Measurements from ENCODE around the gene HSP90B1. TPM values are rescaled to one million over a fixed set of nuclear protein-coding genes. Genes with fewer than 3 reads are reported as not detected.

The HSP90B1 gene
- polyA plus RNA-seq, 1 donor from 2014 or later = 274 TPM

- no peak overlapping the region for H3K27ac Mint-ChIP-seq
- peaks cover 0 to 4% (median 3%) of the 10 kb centered on the region in 3 donors for H3K4me1 Mint-ChIP-seq
- H3K4me3 Mint-ChIP-seq = no peak overlapping the region
- no peaks in the 10 kb centered on the region for H3K36me3 Mint-ChIP-seq
- H3K9me3 Mint-ChIP-seq = peaks cover 0 to 3% (median 0%) of the 10 kb centered on the region in 3 donors
- H3K27me3 Mint-ChIP-seq = no peaks in the 10 kb centered on the region
These were observed 18.1 kb upstream of the HSP90B1 start for GRCh38 chr12:103912069-103912468.

- peaks cover 0 to 4% (median 3%) of the 10 kb centered on the region in 3 donors for H3K9me3 Mint-ChIP-seq
- H3K4me1 Mint-ChIP-seq = peaks cover 0 to 4% (median 0%) of the 10 kb centered on the region in 3 donors
- H3K27ac Mint-ChIP-seq = no peak overlapping the region
- peaks cover 2% of the 10 kb centered on the region for H3K36me3 Mint-ChIP-seq
- no peak overlapping the region for H3K4me3 Mint-ChIP-seq
- H3K27me3 Mint-ChIP-seq = no peaks in the 10 kb centered on the region
These were observed 17.1 kb upstream of the HSP90B1 start for GRCh38 chr12:103913100-103913499.

GRCh38 chr12:103915306-103915705 is 14.9 kb upstream of the HSP90B1 start:
- Mint-ChIP-seq H3K27ac (no peak overlapping the region), H3K4me3 (no peak overlapping the region), H3K36me3 (peaks cover 2% of the 10 kb centered on the region), H3K27me3 (no peaks in the 10 kb centered on the region), H3K9me3 (peaks cover 0 to 5% (median 4%) of the 10 kb centered on the region in 3 donors), H3K4me1 (no peaks in the 10 kb centered on the region)

GRCh38 chr12:103917873-103918272 is 12.3 kb upstream of the HSP90B1 start:
- Mint-ChIP-seq H3K27me3 (no peaks in the 10 kb centered on the region), H3K4me1 (no peaks in the 10 kb centered on the region), H3K4me3 (no peak overlapping the region), H3K27ac (no peak overlapping the region), H3K9me3 (peaks cover 0 to 5% (median 4%) of the 10 kb centered on the region in 3 donors), H3K36me3 (peaks cover 2% of the 10 kb centered on the region)

GRCh38 chr12:103924761-103925641 is 5.2 kb upstream of the HSP90B1 start:
- H3K36me3 Mint-ChIP-seq = no peaks in the 10 kb centered on the region
- H3K27me3 Mint-ChIP-seq = peaks cover 3% of the 10 kb centered on the region
- H3K4me1 Mint-ChIP-seq = peaks cover 8 to 29% (median 22%) of the 10 kb centered on the region in 3 donors
- H3K4me3 Mint-ChIP-seq = peak overlapping the region in 3 of 4 donors; percentile 17 to 81 (median 35)
- peak overlapping the region in 2 of 3 donors; percentile 73 to 85 for H3K27ac Mint-ChIP-seq
- H3K9me3 Mint-ChIP-seq = no peaks in the 10 kb centered on the region

- peak overlapping the region; percentile 95 to 100 (median 98) for H3K27ac Mint-ChIP-seq
- peaks cover 3% of the 10 kb centered on the region for H3K27me3 Mint-ChIP-seq
- H3K9me3 Mint-ChIP-seq = no peaks in the 10 kb centered on the region
- H3K36me3 Mint-ChIP-seq = no peaks in the 10 kb centered on the region
- peaks cover 24 to 50% (median 38%) of the 10 kb centered on the region in 3 donors for H3K4me1 Mint-ChIP-seq
- peak overlapping the region; percentile 87 to 97 (median 93) for H3K4me3 Mint-ChIP-seq
These were observed 1.5 kb upstream of the HSP90B1 start for GRCh38 chr12:103928682-103929045.

- H3K27ac Mint-ChIP-seq = peak overlapping the region; percentile 95 to 100 (median 98)
- peaks cover 3% of the 10 kb centered on the region for H3K27me3 Mint-ChIP-seq
- H3K4me3 Mint-ChIP-seq = peak overlapping the region; percentile 87 to 97 (median 93)
- peaks cover 25 to 49% (median 37%) of the 10 kb centered on the region in 3 donors for H3K4me1 Mint-ChIP-seq
- H3K36me3 Mint-ChIP-seq = peaks cover 3% of the 10 kb centered on the region
- H3K9me3 Mint-ChIP-seq = no peaks in the 10 kb centered on the region
These were observed 995 bp upstream of the HSP90B1 start for GRCh38 chr12:103929046-103929783.

- Mint-ChIP-seq H3K4me1 (peaks cover 27 to 47% (median 36%) of the 10 kb centered on the region in 3 donors), H3K36me3 (peaks cover 4% of the 10 kb centered on the region), H3K4me3 (peak overlapping the region; percentile 87 to 97 (median 93)), H3K9me3 (no peaks in the 10 kb centered on the region), H3K27ac (peak overlapping the region; percentile 95 to 100 (median 98)), H3K27me3 (peaks cover 1% of the 10 kb centered on the region)
These were observed 501 bp upstream of the HSP90B1 start for GRCh38 chr12:103929784-103930033.

GRCh38 chr12:103930787-103931735 is 851 bp downstream of the HSP90B1 start:
- peak overlapping the region; percentile 95 to 100 (median 98) for H3K27ac Mint-ChIP-seq
- H3K27me3 Mint-ChIP-seq = no peaks in the 10 kb centered on the region
- peaks cover 6% of the 10 kb centered on the region for H3K36me3 Mint-ChIP-seq
- H3K4me1 Mint-ChIP-seq = peaks cover 27 to 52% (median 37%) of the 10 kb centered on the region in 3 donors
- H3K4me3 Mint-ChIP-seq = peak overlapping the region; percentile 87 to 97 (median 93)
- H3K9me3 Mint-ChIP-seq = no peaks in the 10 kb centered on the region

- no peaks in the 10 kb centered on the region for H3K27me3 Mint-ChIP-seq
- peak overlapping the region in 3 of 4 donors; percentile 21 to 97 (median 93) for H3K4me3 Mint-ChIP-seq
- H3K4me1 Mint-ChIP-seq = peaks cover 24 to 47% (median 31%) of the 10 kb centered on the region in 3 donors
- peaks cover 6% of the 10 kb centered on the region for H3K36me3 Mint-ChIP-seq
- H3K9me3 Mint-ChIP-seq = no peaks in the 10 kb centered on the region
- peak overlapping the region in 1 of 3 donors; percentile 57 for H3K27ac Mint-ChIP-seq
These were observed 3.0 kb downstream of the HSP90B1 start for GRCh38 chr12:103933237-103933636.

GRCh38 chr12:103936679-103937078 is 6.5 kb downstream of the HSP90B1 start:
- Mint-ChIP-seq H3K9me3 (no peaks in the 10 kb centered on the region), H3K4me1 (peaks cover 11 to 38% (median 23%) of the 10 kb centered on the region in 3 donors), H3K4me3 (no peak overlapping the region), H3K27me3 (no peaks in the 10 kb centered on the region), H3K36me3 (peaks cover 13% of the 10 kb centered on the region), H3K27ac (peak overlapping the region in 2 of 3 donors; percentile 16 to 77)

GRCh38 chr12:103944964-103945363 is 14.8 kb downstream of the HSP90B1 start:
- Mint-ChIP-seq H3K27me3 (no peaks in the 10 kb centered on the region), H3K27ac (no peak overlapping the region), H3K9me3 (no peaks in the 10 kb centered on the region), H3K4me3 (no peak overlapping the region), H3K4me1 (peaks cover 0 to 2% (median 0%) of the 10 kb centered on the region in 3 donors), H3K36me3 (peaks cover 9% of the 10 kb centered on the region)

- Mint-ChIP-seq H3K27ac (no peak overlapping the region), H3K27me3 (no peaks in the 10 kb centered on the region), H3K36me3 (peaks cover 4% of the 10 kb centered on the region), H3K4me1 (peaks cover 0 to 4% (median 3%) of the 10 kb centered on the region in 3 donors), H3K4me3 (no peak overlapping the region), H3K9me3 (no peaks in the 10 kb centered on the region)
These were observed 17.8 kb downstream of the HSP90B1 start for GRCh38 chr12:103947871-103948555.
